Ureter (tissue), 1 donor: ENCODE results near the gene NNT. TPM values are rescaled to one million over a fixed set of nuclear protein-coding genes. Genes with fewer than 3 reads are reported as not detected.

Source experiments
- DNase-seq: peaks from one replicate; pipeline ENCODE4 v3.0.0-alpha.2; 2020; ENCODE audit warnings: low spot score
- total RNA-seq: library from RNA; stranded (reverse); gene quantifications from one replicate; pipeline ENCODE4 v1.2.4, GENCODE V29; 2023
- donor health status: DM: yes; HTN: yes; CAD: no.

The NNT gene
- total RNA-seq, 1 donor from 2014 or later, result 71.1 TPM

DNA sequence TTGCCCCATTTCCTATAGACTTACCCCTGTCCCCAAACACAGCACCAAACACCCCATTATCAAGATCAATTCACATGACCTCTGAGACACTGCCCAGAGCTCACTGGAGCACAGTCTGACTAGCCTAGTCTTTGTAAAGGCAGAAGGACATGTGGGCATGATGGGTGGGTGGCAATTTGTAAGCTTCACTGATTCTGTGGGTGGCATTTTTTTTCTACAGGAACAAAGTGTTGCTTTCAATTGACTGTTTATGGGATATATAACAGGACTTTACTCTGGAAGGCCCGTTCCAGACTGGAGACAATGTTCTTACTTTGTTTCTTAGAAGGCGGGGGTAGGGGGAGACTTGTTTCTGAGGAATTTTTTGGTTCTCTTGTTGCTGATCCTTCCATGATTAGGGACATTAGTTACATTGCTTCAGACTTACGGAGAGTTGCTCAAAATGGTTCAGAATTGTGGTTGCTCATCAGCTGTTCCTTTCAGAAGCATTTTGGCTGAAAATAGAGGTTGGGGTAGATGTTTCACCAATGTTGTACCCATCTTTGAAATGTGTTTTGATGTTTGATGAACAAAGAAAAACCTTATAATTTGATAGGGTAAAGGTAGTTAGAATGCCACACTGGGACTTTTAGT is 20.2 kb downstream of the NNT start:
- DNase-seq, result no peak

DNA sequence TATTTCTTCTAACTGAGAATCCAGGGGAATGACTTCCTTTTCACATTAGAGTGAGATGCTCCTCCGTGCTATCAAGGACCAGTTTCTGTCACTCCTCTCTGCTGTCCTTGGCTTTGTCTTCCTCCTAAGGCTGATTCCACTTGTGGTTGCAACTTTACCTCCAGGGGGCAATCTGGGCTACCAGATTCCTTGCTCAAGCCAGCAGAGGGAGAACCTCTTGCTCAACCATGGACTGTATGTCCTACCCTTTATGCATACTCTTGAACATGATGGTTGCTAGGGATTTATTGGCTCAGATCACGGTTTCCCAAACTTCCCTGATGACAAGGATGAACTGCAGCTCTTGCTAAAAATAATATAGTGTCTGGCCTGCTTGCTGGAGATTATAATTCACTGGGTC is 24.0 kb downstream of the NNT start:
- DNase-seq, result no peak

DNA sequence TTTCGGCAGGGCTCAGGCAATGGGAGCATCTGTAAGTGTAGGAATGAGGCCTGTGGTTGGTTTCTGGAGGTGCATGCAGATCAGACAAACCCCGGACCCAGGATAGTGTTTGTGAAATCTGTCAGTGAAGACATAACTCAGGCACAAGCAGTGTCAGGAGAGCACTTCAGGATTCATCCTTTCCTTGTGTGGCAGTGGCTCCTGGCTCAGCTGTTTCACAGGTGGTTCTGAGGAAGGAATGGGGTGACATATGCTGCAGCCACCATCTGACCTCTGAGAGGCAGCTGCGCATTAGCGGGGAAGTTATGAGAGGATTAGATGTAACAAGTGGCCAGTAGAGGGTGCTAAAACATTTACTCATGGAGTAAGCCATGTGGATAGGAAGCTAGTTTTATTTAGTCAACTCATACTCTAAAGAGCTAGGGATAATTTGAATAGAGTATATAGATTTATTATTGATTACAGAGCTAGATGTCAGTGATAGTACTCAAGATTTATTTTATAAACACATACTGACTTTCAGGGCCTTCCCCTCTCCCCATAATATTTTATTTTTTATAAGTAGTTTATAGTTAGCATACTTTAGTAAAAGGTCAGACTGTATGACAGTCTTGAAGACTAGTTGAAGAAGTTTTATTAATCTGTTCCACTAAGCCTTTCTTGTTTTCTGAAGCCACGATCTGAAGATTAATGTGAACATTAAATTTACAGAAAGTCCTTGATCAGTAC is 28.4 kb downstream of the NNT start:
- DNase-seq, result peak; percentile 54

DNA sequence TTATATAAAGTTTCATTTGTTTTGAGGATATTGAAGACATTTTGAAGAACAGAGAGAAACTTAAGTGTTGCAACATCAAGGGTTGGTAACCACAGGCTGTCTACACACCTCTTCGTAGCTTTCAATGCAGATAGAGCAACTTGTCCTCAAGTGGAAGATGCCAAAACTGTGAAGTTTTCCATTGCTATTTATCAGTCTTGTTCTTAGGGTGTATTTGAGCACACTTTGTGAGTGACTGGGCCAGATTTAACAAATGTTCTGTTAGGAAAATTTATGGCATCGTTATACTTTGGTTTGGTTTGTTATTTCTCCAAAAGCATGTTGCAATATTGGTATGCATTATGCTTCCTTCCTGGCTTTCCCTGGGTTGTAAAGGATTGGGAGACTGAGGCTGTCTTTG is 31.6 kb downstream of the NNT start:
- no peak for DNase-seq

DNA sequence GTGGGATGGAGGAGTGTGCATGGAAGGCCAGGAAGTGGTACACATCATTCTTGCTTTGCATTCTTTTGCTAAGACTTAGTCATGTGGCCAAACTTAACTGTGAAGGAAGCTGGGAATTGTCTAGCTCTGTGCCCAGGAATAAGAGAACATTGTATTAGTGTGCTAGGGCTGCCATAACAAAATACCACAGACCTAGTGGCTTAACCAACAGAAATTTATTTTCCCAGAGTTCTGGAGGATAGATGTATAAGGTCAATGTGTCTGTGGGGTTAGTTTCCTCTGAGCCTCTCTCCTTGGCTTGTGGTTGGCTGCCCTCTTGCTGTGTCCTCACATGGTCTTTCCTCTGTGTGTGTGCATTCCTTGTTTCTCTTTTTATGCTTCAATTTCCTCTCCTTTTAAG is 32.4 kb downstream of the NNT start:
- DNase-seq, result no peak

DNA sequence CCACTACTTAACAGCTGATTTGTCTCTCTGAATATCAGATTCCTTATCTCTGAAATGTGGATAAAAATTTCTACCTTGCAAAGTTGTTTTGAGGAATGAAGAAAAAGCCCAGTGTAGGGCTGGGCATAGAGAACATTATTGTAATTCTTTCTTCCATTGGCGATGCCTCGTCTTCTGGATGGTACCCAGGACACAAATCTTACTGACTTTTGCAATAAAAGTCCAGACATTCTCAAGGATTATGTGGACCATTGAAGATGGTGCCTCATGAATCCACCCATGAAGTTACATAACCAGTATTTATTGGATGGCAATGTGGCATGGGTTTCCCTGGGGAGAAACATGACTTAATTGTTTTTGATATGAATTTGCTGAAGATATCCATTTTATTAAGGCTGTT is 33.1 kb downstream of the NNT start:
- DNase-seq, result no peak

DNA sequence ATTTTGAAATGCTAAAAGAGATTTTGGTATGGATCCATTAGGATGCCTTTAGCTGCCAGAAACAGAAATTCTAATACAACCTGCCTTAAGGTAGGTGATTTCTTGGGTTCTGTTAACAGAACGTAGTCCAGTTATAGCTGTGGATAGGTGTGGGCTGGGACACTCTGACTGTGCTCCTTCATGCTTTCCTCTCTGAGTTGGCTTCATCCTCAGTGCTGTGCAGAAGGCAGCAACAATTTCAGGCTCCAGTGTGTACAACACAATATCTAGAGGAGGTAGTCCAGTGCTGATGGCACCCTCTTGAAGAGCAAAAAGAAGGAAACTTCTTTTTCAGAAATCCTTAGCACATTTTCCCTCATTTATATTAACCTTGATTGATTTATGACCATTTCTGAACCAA is 34.4 kb downstream of the NNT start:
- no peak for DNase-seq

DNA sequence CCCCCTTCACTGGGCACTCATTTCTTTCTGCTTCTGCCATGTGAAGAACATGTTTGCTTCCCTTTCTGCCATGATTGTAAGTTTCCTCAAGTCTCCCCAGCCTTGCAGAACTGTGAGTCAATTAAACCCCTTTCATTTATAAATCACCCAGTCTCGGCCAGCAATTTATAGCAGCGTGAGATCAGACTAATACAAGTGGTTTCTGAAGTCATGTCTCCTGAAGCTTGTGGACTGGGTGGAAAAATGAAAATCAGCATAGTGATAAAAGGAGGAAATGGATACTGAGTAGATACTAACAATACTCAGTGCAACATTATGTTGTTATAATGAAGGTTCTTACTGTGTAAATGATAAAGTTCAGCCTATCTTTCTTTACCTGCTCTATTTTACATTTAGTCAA is 35.1 kb downstream of the NNT start:
- DNase-seq, result no peak

DNA sequence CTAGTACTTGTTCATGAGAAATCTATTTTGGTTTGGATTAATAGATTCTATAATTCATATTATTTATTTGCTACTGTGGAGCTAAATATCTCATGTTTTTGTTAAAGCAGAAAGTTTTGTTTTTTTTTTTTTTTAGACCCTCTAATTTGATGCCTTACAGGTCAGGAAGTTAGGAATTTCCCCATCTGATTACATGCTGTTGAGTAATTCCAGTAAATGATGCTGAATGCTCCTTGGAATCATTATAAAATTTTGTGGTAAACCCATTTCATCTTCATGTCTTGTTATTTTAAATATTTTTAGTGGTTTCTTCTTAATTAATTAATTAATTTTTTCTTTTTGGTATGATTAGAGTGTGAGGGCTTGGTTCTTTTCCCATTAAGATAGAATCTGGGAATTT is 35.6 kb downstream of the NNT start:
- DNase-seq, result no peak

DNA sequence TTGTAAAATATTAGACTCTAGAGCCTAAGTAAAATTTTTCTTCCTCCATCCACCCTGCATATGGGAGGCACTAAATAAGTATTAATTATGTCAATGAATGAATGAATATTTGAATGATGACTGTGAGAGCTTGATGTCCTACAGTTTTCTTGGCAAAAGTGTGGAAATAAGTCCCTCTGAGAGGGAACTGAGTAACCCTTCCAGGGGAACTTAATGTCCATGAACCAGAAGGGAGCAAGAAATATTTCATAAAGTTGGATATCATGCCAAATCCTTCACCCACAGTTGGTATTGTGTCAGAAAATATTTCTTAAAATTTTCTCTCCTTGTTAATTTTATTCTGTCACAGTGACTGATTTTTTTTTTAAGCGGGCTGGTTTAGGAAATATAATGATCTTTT is 36.6 kb downstream of the NNT start:
- no peak for DNase-seq

DNA sequence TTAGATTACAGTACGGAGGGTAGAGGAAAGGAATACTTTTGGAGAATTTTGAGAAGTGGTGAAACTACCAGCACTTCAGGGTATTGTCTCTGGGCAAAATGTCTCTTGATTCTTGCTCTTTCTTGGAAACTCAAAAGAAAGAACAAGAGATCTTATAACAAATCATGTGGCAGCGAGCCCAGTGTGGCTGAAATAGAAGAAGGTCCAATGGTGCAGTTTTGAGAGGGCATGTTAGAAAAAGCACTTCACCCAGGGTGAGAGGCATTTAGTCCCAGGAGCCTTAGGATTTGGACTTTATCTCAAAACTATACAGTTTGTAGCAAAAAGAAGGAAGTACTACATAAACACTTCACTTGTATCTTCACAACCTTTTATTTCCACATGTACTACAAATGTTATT is 39.4 kb downstream of the NNT start:
- DNase-seq, result no peak

DNA sequence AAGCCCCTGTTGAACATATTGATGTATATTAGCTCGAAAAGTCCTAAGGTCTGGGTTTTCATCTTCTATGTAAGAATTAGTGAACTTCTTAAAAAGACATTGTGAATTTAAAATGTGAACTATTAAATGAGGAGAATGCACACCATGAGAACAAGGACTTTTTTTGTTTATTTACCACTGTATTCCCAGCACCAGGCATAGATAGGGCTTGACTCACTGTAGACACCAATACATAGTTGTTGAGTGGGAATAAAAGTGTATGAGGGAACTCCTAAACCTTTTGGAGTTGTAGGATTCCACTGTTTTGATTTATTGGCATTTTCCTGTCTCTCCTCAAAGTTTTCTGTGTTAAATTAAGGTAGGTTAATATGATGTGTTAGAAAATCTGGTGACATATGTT is 40.3 kb downstream of the NNT start:
- no peak for DNase-seq

DNA sequence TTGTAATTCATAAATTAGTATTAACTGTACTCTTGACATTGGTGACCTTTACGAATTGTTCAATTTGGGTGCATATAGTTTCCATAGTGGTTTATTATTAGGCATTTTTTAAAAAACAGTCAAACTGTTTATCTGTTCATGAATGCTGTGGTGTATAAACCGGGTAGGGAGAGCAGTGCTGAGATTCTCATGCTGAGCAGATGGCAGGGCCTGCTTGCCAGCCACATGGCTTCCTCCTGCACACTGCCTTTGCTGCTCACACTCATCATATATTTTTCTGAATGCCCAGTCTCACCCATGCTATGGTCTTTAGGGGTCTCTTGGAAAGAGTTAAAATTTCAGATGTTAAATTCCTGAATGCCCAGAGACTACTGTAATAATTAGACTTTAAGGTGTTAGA is 40.8 kb downstream of the NNT start:
- DNase-seq, result no peak

DNA sequence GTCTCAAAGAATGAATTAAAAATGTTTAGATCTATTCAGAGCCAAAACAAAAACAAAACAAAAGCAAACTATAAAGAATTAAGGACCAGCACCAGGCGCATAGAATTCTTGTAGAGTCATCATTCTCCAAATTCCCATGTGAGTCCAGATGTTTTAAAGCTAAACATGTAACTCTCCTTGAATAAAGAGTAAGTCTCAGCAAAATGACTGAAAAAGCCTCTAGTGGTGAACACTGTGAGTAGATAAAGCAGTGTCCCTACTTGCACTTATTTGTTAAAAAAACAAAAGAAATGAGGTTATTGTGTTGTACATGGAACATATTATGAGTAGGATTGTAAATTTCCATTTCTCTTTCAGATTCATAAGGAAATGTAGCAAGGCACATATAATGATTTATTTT is 44.0 kb downstream of the NNT start:
- no peak for DNase-seq

DNA sequence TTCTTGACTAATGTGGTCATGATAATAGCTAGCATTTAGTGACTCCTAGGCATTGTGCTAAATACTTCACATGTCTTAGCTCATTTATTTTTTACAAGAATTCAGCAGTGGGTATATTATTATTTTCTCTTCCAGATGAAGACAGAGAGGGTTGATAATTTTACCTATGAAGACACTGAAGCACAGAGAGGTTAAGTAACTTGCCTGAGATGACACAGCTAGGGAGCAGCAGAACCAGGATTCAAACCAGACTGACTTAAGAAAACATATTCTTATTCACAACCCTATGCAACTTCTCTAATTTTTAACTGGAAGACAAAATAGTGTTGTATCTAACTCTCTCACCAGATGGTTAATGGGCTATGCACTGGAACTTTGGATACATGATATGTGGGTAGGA is 44.8 kb downstream of the NNT start:
- no peak for DNase-seq

DNA sequence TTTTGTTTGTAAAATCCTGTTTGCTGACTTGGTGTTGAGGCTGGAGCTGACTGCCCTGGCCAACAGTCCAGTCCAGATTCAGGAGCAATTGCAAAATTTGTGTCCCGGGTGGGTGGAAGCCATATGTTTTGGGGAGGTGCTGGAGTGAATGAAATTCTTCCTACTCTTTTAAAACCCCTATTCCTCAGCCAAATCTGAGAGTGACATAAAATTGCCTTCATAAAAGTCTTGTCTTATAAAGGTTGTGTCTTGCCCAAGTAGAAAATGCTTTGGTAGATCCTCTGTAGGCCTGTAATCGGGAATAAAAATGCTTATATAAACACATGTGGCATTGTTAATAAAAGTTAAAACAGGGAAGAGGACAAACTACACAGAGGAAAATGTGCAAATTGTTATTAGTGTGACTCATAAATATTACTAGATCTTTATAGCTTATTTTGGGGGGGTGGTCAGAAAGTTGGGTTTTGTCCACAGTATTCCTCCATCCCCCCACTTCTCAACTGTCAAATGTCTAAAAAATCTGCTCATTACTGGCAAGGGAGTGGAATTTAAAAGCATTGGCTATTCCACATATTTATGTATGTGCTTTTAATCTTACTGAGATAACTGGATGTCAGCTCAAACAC is 45.6 kb downstream of the NNT start:
- DNase-seq, result no peak

DNA sequence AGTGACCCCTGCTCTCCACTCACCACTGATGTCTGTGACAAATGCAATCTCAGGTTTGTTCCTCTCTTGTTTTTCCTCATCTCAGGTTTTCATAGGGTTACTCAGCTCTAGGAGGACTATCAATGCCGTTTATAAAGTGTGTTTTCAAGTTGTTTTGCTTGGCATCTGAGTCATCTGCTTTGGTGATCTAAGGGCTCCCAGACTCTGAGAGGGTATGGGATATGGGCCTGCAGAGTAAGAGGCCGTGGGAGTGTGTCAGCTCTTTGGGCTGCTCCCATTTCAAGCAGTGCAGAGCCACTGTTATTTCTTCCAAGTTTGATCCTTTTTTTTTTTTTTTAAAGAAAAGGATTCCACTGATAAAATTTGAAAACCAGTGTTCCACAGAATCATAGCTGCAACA is 46.3 kb downstream of the NNT start:
- no peak for DNase-seq

DNA sequence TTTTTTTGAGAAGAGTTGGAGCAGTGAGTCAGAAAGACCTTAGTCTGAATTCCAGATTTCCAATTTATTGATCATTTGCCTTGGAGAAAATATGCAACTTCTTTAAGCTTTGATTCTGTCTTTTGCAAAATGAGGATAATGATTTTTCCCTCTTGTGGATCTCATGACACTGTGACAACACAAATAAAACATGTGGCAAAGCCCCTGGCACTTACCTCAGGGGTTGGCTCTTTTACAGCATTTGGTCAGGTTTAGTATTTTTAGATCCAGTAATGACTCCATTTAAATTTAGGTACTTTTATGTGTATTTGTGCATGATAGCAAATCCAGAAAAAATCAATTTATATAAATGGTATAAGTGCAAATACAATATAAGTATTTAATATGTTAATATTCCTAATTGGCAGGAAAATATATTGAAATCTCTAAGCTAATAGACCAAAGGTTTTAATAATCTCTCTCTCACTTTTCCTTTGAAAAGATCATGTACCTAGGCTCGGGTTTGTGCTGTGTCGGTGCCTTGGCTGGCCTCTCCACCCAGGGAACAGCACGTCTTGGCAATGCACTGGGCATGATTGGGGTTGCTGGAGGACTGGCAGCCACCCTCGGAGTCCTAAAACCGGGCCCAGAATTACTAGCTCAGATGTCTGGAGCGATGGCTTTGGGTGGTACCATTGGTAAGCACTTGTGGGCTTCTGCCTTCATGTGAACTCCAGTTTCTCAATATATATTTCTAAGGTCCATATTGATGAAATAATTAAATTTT is 49.7 kb downstream of the NNT start:
- no peak for DNase-seq

DNA sequence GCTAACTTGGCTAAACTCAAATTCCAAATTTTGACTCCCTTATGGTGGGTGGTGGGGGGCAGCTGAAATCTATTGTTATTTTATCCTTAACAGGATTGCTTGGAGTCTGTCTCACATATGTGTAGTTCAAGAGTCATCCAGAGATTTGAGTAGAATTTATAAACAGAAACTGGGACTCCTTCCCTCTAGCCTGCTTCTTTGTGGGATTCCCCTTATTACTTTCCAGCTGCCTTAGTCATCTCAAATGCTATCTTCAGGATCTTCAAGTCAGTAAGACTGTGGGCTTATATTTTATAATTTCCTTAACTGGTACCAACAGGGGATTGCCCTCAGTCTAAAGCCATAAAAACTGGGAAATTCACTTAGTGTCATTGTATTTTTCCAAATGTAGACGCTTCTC is 55.5 kb downstream of the NNT start:
- DNase-seq, result no peak

DNA sequence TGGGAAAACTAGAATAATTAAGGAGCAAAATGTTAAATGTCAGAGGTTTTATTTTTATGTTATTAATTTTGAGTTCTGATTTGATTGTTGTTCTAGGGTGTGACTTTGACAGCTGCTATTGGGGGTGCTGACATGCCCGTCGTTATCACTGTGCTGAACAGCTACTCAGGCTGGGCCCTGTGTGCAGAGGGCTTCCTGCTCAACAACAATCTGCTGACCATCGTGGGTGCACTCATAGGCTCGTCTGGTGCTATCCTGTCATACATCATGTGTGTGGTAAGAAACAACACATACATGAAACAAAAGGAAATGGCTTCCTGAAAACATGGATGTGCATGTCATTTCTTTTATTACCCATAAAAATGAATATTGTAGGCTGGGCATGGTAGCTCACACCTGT is 56.1 kb downstream of the NNT start:
- DNase-seq, result no peak

DNA sequence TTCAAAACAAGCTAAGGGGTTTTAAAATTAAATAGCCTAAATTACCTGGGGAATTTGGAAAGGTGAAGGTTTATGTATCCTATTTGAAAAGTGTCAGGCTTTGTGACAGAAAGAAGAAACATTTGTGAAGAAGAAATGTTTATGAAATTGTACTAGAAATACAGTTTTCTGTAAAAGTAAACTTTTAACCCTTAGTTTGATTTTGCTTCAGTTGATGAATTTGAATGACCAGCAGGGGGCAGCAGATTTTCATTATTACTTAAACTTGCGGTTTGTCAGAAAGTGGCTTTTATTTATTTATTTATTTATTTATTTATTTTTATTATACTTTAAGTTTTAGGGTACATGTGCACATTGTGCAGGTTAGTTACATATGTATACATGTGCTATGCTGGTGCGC is 58.1 kb downstream of the NNT start:
- no peak for DNase-seq

DNA sequence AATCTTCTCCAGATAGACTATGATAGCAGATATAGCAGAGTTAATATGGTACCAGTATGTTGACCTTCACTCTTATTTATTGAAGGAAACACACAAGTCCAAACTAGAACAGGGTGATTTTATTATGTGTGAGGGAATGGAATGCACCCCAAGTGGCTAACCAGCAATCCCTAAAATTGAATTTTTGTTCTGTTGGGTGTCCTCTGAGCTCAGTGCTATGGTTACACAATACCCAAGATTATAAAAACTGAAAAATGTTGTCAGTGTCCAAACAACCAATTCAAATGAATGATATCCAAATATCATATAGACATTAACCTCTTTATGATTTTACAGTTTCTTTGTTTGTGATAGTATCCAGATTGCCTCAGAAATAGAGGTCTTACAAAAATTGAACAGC is 60.9 kb downstream of the NNT start:
- DNase-seq, result no peak
